SJSA1 (cell line): ENCODE measurements around the gene PELI2. TPM values are rescaled to one million over a fixed set of nuclear protein-coding genes. Genes with fewer than 3 reads are reported as not detected.

Experiments used
- DNase-seq, 2 experiments: peaks; one replicate each; pipeline ENCODE4 v3.0.0-alpha.2; 2015 to 2020; ENCODE audit warnings: low spot score in 2 of 2, low read depth in 1 of 2
- H3K27ac ChIP-seq: fragments of 250-450 bp; sonication (Bioruptor Pico); 2 replicates; pipeline ENCODE4 v1.5.1; 2020; ENCODE audit warnings: mild to moderate bottlenecking, moderate library complexity
- H3K27me3 ChIP-seq: fragments of 250-450 bp; sonication (Bioruptor Pico); replicated peaks from 2 replicates; pipeline ENCODE4 v1.5.1; 2020; ENCODE audit warnings: mild to moderate bottlenecking, moderate library complexity
- H3K36me3 ChIP-seq: fragments of 250-450 bp; sonication (Bioruptor Pico); 2 replicates; pipeline ENCODE4 v1.5.1; 2020; ENCODE audit warnings: mild to moderate bottlenecking
- H3K4me1 ChIP-seq: fragments of 250-450 bp; sonication (Bioruptor Pico); replicated peaks from 2 replicates; pipeline ENCODE4 v1.6.1; 2021; ENCODE audit warnings: mild to moderate bottlenecking
- H3K4me3 ChIP-seq: fragments of 250-450 bp; sonication (Bioruptor Pico); 2 replicates; pipeline ENCODE4 v1.5.1; 2020; ENCODE audit warnings: mild to moderate bottlenecking
- H3K9me3 ChIP-seq: fragments of 250-450 bp; sonication (Bioruptor Pico); replicated peaks from 2 replicates; pipeline ENCODE4 v1.5.1; 2020; ENCODE audit warnings: mild to moderate bottlenecking
- total RNA-seq: library from RNA; depleted of rRNA; stranded (reverse); fragments of >200 nt; shearing (Covaris generic); gene quantifications from 2 replicates; pipeline ENCODE4 v1.2.3, GENCODE V29; 2014

Gene PELI2
- total RNA-seq, 1 experiment from 2014 or later, result 9.6 TPM

DNA sequence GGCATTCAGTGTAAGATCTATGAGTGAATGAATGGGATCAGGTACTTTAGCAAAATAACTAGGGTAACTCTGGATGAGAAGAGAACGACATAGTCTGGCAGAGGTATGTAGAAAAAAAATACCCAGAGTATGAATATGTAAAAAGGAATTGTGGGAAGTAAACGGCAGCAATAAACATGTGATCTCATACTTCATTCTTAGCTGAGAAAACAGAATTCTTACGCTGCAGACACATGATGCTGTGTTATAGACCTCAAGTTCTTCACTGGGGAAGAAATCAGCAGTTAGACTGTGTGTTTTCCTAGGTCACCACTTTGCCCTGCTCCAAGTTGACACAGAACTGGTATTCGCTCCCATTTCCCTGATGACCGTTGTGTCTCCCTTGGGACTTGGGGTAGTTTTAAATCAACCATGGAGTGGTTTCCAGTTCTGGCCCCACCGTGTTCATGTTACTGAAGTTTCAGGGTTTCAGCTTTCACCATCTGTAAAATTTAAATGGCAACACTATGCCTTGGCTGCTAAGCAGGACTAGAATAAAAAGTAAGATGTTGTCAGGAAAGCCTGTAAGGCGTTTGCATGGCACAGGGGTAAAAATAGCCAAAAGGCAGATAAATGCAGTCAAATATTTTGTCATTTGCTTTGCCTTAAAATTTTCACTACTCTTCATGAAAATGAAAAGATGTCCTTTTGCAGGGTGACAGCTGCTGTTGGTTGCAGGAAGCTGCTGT is 223.7 kb downstream of the PELI2 start:
- H3K4me1 ChIP-seq, result peaks cover 39% of the 10 kb centered on the region
- H3K9me3 ChIP-seq, result no peaks in the 10 kb centered on the region
- no peaks in the 10 kb centered on the region for H3K36me3 ChIP-seq
- 0 out of 2 replicates have a peak overlapping the region, but pooled peaks have one; percentile 21 for H3K27ac ChIP-seq
- no peaks in the 10 kb centered on the region for H3K27me3 ChIP-seq
- DNase-seq, result no peak
- no peak overlapping the region for H3K4me3 ChIP-seq

DNA sequence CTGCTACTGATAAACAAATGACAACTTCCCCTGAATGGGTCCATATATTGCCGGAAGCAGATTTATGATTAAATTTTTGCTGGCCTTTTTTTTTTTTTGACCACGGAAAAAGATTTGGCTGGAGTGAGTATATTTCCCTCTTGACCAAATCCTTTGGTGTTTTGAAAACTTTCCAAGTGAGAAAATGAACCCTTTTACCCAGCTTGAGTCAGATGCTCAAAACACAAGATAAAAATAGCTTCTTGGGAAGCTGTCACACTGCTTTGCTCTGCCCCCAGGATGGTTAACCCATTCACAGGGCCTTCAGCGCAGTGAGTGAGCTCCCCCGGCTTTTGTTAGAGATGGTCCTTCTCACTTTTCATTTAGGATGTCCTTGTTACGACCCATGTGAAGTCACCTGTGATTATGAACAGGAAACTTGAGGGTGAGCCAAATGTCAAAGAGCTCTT is 224.3 kb downstream of the PELI2 start:
- no peak overlapping the region for H3K4me3 ChIP-seq
- H3K27ac ChIP-seq, result no peak overlapping the region
- DNase-seq, result no peak
- H3K4me1 ChIP-seq, result peaks cover 39% of the 10 kb centered on the region
- no peaks in the 10 kb centered on the region for H3K9me3 ChIP-seq
- no peaks in the 10 kb centered on the region for H3K27me3 ChIP-seq
- no peaks in the 10 kb centered on the region for H3K36me3 ChIP-seq

DNA sequence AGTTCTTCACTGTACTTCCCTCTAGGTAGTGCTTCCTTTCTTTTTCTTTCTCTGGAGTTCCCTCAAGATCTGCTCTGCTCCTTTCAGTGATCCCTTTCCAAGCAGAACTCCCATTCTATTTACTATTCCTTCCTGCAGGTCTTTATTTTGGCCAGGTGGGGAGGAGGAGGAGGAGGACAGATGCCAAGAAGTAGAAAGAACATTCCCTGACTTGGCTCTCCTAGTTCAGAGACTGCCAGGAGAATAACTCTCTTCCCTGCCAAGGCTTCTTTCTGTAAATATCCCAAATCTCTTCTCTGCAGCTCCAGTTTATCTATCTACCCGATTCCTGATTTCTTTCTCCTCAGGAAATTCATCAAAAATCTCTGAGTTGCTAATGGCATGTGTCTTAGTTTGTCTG is 231.7 kb downstream of the PELI2 start:
- no peak overlapping the region for H3K4me3 ChIP-seq
- no peak for DNase-seq
- no peak overlapping the region for H3K27ac ChIP-seq
- H3K9me3 ChIP-seq, result no peaks in the 10 kb centered on the region
- no peaks in the 10 kb centered on the region for H3K27me3 ChIP-seq
- H3K36me3 ChIP-seq, result no peaks in the 10 kb centered on the region; the same call in 1 of the 2 replicates
- peaks cover 15% of the 10 kb centered on the region for H3K4me1 ChIP-seq
